H7 (cell line): ENCODE results near the gene GEN1. TPM values are rescaled to one million over a fixed set of nuclear protein-coding genes. Genes with fewer than 3 reads are reported as not detected.
A peak's percentile ranks its signal among the peaks of the same experiment; 100 is the strongest.

Experiments
- DNase-seq: peaks from one replicate; pipeline ENCODE4 v3.0.0; 2012
- H3K27me3 ChIP-seq: 2 replicates; pipeline ENCODE4 v1.6.0; 2011; ENCODE audit warnings: mild to moderate bottlenecking, low read length; ENCODE audit not compliant: control insufficient read depth, insufficient read depth
- H3K36me3 ChIP-seq: replicated peaks from 2 replicates; pipeline ENCODE4 v1.5.1; 2011; ENCODE audit warnings: low read length; ENCODE audit not compliant: control insufficient read depth, insufficient read depth
- H3K4me3 ChIP-seq: 2 replicates; pipeline ENCODE4 v1.5.1; 2011; ENCODE audit warnings: low read depth, mild to moderate bottlenecking, control low read depth, low read length, moderate library complexity; ENCODE audit not compliant: insufficient read depth
- total RNA-seq: library from RNA; depleted of rRNA; stranded (reverse); fragments of >200 nt; shearing (Covaris generic); gene quantifications from 2 replicates; pipeline ENCODE4 v1.2.3, GENCODE V29; 2014; rRNA removed

GEN1 gene, protein sequence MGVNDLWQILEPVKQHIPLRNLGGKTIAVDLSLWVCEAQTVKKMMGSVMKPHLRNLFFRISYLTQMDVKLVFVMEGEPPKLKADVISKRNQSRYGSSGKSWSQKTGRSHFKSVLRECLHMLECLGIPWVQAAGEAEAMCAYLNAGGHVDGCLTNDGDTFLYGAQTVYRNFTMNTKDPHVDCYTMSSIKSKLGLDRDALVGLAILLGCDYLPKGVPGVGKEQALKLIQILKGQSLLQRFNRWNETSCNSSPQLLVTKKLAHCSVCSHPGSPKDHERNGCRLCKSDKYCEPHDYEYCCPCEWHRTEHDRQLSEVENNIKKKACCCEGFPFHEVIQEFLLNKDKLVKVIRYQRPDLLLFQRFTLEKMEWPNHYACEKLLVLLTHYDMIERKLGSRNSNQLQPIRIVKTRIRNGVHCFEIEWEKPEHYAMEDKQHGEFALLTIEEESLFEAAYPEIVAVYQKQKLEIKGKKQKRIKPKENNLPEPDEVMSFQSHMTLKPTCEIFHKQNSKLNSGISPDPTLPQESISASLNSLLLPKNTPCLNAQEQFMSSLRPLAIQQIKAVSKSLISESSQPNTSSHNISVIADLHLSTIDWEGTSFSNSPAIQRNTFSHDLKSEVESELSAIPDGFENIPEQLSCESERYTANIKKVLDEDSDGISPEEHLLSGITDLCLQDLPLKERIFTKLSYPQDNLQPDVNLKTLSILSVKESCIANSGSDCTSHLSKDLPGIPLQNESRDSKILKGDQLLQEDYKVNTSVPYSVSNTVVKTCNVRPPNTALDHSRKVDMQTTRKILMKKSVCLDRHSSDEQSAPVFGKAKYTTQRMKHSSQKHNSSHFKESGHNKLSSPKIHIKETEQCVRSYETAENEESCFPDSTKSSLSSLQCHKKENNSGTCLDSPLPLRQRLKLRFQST
- 8.3 and 11.3 TPM in 2 replicates for total RNA-seq

DNA sequence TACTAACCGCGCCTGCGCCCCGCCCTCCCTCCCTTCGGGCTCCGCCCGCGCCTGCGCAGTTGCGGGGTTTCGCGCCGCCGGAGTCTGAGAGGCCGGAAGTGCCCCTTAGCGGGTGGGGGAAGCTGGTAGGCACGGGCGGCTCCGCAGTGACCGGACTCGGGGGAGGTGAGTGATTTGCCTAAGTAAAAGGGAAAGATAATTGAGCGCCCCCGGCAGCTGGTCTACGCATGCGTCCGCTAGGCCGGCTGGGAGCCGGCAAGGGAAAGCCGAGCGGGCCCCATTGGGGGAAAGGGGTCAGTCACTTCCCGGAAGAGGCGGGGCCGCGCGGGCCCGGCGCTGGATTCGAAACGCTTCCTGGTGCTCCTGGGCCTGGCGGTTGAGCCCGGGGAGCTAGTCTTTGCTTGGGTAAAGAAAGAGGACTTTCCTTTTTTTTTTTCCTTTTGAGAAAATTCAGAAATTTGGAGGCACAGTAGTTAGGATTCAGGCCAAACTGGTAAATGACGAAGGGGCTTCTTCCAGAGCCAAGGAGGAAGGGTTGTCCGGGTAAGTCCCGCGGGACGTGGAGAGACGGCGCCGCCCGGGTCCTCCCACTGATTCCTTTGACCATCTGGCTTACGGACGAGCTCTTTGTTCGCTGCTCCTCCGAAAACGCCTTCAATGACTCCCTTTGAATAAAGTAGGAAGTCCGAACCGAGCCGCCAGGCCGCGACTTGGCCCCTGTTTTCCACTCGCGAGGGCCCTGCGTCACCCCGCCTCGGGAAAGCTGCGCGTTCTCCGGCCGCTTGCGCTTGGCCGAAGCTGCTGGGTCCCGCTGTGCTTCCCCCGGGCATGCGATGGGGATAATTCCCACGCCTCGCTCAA, at the start of gene GEN1, which contains the start of gene SMC6:
TSS of gene GEN1 (plus strand) at position 336 of the 861 bp plus-strand sequence. CDS start 5,806 bp downstream, outside the sequence.
TSS of gene SMC6 (minus strand) at position 8 of the 861 bp plus-strand sequence. CDS start 7,864 bp downstream, outside the sequence.
- Histone ChIP-seq H3K36me3 (no peaks in the 10 kb centered on the region), H3K4me3 (peak within 1 kb of the TSS; percentile 97), H3K27me3 (no peaks in the 10 kb centered on the region)
- peak; percentile 96 for DNase-seq

DNA sequence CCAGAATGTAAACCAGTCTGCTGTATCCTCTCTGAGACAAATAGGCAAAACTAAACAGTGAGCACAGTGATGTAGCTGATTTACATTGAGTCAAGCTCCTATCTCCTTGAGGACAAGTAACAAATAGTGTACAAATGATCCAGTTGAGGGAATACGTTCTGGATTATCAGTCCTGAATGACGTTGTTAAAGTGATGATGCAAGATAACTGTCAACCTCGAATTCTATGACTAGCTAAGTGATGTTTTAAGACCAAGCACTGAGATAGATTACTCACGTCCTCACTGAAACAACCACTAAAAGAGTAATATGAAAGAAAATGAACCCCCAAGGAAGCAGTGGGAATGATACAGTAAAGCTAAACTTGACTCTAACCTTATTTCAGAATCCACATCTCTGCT, 47.1 kb upstream of the GEN1 start:
- DNase-seq = no peak
- peaks cover 14% of the 10 kb centered on the region for H3K36me3 ChIP-seq
- H3K4me3 ChIP-seq = no peak overlapping the region
- H3K27me3 ChIP-seq = no peaks in the 10 kb centered on the region

DNA sequence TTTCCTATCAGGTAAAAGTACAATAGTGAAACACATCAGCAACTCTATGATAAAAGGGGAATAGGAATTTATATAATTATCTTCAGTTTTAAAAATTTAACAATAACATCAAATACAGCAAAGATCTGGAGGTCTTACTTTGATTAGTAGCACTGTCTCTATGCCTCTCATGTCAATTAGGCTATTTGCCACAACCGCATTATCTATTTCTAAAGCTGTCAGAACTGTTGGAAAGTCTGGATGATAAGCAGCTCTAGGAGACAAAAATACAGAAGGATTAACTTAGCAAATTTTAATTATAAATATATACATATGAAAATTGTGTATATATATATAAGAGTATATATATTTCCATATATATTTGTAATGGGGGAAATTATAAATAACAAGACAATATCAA, 45.4 kb upstream of the GEN1 start:
- DNase-seq = no peak
- Histone ChIP-seq H3K27me3 (no peaks in the 10 kb centered on the region), H3K4me3 (no peak overlapping the region), H3K36me3 (peaks cover 14% of the 10 kb centered on the region)

DNA sequence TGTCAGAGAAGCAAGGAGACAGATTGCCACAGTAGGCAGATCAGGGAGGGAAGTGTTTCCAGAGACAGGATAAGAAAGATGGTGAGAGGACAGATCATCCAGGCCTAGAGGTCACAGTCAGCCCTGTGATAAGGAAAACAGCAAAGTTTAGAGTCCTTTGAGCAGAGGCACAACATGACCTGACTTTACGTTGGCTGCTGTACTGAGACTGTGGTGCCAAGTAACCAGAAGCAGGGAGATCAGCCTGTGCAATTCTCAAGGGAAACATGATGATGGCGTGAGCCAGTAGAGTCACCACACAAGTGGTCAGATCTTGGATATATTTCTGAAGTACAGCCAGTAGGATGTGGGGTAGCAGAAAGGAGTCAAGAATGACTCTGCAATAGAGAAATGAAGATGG, 44.0 kb upstream of the GEN1 start:
- Histone ChIP-seq H3K4me3 (no peak overlapping the region), H3K27me3 (no peaks in the 10 kb centered on the region), H3K36me3 (peaks cover 18% of the 10 kb centered on the region)
- no peak for DNase-seq

DNA sequence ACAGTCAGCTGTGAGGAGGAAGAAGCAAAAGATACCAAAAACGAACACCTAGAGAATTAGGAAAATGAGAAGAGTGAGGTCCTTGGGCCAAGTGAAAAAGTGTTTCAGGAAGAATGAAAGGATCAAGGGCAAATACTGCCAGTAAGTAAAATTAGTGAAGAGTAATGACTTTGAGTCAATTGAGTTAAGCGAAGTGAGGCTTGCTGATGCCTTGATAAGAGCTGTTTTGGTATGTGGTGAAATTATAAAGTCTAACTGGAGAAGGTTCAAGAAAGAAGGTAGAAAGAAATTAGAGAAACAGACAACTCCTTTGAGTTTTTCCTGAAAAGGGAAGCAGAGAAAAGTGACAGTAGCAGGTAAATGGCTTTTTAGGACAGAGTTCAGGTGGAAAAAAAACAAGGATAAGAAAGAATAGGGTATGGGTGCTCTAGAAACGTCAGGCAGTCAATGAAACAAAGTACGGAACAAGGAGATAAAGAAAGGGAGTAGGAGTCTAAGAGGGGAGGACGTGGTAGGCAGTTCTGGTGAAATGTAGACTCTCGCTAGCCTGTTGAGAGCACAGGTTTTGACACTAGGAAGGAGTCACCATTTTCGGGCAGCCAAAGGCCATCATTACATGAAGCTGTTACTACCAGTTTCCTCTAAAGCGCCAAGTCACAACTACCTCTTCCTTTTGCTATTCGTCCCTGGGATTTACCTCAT, 43.2 kb upstream of the GEN1 start:
- no peaks in the 10 kb centered on the region for H3K27me3 ChIP-seq
- no peak for DNase-seq
- peaks cover 16% of the 10 kb centered on the region for H3K36me3 ChIP-seq
- H3K4me3 ChIP-seq = no peak overlapping the region

DNA sequence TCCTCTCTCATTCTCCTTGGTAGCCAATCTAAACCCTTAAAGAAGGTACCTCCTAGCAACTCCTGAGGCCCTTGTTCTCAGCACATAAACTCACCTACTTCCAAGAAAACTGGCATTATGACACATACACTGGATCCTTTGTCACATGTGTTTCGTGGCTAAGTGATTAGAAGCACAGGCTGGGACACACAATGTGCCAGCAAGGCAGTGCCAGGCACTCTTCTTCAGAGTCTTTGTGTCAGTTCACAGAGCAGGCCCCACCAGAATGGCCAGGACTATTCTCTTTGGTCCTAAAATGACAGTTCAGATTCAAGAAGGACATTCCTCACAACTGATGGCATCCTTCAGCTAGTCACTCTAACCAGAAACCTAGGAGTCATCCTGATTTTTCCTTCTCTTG, 40.6 kb upstream of the GEN1 start:
- no peak overlapping the region for H3K4me3 ChIP-seq
- H3K27me3 ChIP-seq = no peaks in the 10 kb centered on the region
- peaks cover 12% of the 10 kb centered on the region for H3K36me3 ChIP-seq
- DNase-seq = no peak

DNA sequence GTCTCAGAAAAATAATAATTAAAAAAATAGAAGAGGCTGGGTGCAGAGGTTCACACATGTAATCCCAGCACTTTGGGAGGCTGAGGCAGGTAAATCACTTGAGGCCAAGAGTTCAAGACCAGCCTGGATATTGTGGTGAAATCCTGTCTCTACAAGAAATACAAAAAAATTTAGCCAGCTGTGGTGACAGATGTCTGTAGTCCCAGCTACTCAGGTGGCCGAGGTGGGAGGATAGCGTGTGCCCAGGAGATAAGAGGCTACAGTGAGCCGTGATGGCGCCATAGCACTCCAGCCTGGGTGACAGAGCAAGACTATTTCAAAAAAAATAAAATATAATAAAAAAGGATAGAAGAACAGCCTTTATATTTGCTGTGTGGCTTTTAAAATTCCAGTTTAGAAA, 36.3 kb upstream of the GEN1 start:
- DNase-seq = no peak
- H3K36me3 ChIP-seq = peaks cover 17% of the 10 kb centered on the region
- H3K27me3 ChIP-seq = no peaks in the 10 kb centered on the region
- no peak overlapping the region for H3K4me3 ChIP-seq

DNA sequence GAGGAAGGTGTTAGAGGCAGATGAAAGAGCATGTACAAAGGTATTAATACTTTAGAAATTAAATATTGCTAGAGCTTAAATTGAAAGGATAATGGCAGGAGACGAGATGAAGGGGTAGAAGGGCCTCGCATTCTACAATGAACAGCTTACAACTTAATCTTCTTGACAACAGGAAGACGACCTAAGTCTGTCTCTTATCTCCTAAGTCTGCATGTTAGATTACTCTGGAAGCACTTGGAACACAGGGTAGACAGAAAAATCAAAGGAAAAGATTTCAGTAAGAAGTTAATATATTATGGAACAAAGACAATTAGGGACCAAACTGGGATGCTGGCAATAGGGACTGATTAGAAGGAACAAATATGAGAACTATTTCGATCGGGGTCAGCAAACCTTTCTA, 35.2 kb upstream of the GEN1 start:
- Histone ChIP-seq H3K4me3 (no peak overlapping the region), H3K27me3 (no peaks in the 10 kb centered on the region), H3K36me3 (peaks cover 17% of the 10 kb centered on the region)
- no peak for DNase-seq

DNA sequence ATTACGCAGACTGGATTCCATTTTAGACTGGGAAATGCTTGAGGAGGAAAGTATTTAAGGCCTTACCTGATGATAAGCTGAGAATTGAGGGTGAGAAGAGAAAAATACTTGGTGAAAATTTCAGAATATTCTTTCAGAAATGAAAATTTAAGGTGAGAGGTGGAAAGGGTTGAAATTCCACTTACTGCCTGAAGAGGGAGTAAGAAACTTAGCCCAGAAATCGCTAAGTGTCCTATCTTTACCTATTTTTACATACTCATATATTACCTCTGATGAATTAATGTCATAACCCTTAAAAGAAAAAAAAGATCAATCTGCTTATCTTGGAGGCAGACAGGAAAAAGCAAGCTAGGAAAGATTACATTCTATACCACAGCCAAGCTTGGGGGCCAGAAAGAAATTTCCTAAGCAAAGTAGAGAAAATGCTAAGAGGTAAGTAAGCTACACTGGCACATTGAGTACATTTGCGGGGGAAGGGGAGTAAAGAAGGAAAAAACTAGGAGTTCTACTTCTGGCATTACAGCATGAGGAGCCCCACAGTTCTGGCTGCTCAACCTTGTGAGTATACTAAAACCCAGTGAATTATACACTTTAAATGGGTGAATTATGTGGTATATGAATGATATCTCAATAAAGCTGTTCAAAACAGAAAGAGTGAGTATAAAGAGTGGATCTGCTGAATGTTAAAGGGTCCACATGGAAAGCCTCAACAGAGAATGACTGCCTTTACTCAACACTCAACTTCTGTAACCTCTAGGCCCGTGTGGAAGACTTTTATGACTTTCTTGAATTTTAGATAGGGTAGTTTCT, 34.2 kb upstream of the GEN1 start:
- no peak overlapping the region for H3K4me3 ChIP-seq
- DNase-seq = peak; percentile 2
- peaks cover 14% of the 10 kb centered on the region for H3K36me3 ChIP-seq

DNA sequence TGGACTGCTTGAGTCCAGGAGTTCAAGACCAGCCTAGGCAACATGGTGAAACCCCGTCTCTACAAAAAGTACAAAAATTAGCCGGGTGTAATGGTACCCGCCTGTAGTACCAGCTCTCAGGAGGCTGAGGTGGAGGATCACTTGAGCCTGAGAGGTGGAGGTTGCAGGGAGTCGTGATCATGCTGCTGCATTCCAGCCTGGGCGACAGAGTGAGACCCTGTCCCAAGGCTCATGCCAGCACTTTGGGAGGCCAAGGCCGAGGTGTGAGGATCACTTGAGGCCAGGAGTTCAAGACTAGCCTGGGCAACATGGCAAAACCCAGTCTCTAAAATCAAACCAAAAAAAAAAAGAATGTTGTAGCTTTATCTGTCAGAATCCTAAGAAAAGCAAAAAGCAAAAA, 25.7 kb upstream of the GEN1 start:
- Histone ChIP-seq H3K27me3 (no peaks in the 10 kb centered on the region), H3K4me3 (no peak overlapping the region), H3K36me3 (peaks cover 14% of the 10 kb centered on the region)
- DNase-seq = no peak

More for the DNA sequence above, 34.2 kb upstream of the GEN1 start:
- H3K27me3 ChIP-seq = no peaks in the 10 kb centered on the region

DNA sequence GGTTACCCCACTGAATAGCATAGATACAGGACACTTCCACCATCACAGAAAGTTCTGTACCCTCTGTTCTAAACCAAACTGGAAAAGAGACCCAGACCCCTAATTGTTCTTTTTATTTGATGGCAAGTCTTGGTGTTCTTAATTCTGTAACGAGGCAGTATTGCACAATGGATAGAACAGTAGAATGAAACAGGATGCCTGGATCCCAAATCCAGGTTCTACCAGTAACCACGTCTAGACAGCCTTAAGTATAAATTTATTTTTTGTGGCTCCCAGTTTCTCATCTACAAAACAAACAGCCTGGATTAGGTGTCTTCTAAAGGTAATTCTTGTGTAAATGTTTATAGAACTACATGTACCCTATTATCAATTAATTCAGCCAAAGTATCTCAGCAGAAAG, 24.1 kb upstream of the GEN1 start:
- DNase-seq = no peak
- peaks cover 14% of the 10 kb centered on the region for H3K36me3 ChIP-seq
- no peak overlapping the region for H3K4me3 ChIP-seq
- H3K27me3 ChIP-seq = no peaks in the 10 kb centered on the region

DNA sequence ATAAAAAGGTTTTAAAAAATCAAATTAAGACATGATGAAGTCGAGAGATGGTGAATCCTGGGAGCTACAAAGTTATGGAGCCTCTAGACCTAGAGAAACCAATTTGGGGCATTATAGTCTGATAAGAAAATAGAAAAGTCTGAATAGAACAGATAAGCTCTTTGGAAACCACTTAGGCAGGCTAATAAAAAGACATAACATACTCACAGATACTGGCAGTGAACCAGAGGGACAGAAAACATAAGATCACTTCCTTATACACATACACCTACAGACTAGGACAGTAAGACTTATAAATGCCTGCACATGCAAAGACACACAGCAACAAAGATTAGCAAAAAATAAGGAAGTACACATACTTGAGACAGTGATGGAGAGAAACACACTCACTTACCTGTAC, 20.3 kb upstream of the GEN1 start:
- no peaks in the 10 kb centered on the region for H3K27me3 ChIP-seq
- peaks cover 22% of the 10 kb centered on the region for H3K36me3 ChIP-seq
- H3K4me3 ChIP-seq = no peak overlapping the region
- DNase-seq = no peak

DNA sequence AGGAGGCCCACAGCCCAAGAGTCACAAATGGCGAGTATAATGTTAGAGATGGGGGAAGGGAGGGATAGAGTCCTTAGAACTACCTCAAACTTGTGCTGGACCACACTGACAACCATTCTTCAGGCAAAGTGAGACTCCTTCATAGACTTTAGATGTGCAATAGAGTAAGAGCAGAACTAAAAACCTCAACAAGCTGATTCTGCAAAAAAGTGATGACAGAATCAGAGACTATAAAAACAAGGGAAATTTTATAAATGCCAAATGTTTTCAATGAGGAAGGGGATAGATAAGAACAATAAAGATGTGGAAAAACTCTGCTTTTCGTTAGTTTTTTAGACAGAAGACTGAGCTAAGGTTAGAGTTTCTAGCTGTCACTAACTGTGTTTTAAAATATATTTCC, 18.1 kb upstream of the GEN1 start:
- no peak for DNase-seq
- Histone ChIP-seq H3K4me3 (no peak overlapping the region), H3K36me3 (peaks cover 22% of the 10 kb centered on the region), H3K27me3 (no peaks in the 10 kb centered on the region)
